Midbrain (tissue), 1 donor: ENCODE data around the gene CACNA1C.

ENCODE experiments used
- DNase-seq: peaks from one replicate; lab custom pipeline; 2025; lab: John Stamatoyannopoulos, UW

Gene CACNA1C

DNA sequence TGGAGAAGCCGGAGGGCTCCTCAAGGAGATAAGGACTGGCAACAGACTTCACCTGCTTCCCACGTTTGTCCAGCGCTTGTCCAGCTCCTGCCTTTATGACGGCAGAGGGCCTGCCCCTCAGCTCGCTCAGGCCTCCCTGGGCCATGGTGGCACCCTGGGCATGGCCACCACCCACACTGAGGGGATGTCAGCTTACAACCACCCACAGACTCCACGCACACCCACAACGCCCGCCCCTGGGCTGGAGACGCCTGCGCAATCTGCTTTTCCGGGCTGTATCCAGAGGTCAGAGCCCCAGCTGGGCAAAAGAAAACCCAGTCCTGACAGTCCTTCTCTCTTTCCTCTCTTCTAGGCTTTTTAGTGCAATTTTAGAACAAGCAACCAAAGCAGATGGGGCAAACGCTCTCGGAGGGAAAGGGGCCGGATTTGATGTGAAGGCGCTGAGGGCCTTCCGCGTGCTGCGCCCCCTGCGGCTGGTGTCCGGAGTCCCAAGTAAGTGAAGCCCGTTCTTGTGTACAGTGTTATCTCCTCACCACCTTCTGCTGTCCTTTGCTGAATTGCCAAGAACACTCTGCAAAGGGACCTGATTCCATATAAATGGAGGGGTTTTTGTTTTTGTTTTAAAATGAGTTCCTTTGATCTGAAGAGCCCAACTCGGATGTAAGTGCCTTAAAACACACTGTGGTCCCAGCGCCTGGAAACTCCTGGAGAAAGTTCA is 404.6 kb downstream of the CACNA1C start:
- no peak for DNase-seq

DNA sequence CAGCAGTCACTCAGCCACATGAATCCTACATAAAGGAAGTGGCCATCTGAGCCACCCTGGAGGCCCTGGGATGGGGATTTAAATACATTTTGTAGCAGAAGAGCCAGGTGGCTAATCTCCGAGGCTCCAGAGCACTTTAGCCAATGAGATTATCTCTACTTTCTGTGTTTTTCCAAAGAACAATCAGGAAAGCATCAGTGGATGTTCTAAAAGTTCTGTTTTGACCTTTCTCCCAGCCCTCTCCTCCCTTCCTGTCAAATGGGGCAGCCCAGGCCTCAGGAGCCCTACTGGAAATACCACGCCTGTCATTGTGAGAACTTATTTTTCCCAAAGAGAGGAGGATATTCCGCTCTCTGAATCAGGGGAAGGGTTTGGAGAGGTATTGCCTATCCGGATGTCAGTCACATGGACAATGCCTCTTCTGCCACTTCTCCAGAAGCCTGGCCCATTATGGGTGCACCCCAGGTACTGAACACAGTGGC is 405.2 kb downstream of the CACNA1C start:
- DNase-seq = no peak

DNA sequence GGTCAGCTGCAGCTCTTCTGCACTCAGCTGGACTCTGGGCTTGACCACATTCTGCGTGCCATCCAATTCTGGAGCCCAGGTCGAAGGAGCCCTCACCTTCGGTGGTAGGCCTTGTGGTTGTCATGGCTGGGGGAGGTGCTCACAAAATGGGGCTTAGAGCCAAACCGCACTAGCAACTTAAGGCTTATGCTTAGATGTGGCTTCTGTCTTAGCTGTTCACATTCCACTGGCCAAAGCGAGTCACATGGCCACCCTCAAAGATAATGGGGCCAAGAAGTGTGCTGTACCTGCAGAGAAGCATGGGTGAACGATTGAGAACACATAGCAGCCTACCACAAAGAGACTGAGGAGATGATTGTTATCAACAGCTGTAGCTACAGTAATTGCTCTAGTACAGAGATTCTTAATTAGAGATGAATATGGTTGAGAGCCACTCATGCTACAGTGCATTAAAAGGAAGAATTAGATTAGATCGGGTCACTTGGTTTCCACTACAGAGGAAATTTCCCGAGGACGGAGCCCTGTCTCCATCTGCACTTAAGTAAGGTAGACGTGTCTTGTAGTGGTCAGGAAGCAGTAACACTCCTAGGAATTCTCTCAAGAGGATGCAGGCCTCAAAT is 407.4 kb downstream of the CACNA1C start:
- DNase-seq = no peak

DNA sequence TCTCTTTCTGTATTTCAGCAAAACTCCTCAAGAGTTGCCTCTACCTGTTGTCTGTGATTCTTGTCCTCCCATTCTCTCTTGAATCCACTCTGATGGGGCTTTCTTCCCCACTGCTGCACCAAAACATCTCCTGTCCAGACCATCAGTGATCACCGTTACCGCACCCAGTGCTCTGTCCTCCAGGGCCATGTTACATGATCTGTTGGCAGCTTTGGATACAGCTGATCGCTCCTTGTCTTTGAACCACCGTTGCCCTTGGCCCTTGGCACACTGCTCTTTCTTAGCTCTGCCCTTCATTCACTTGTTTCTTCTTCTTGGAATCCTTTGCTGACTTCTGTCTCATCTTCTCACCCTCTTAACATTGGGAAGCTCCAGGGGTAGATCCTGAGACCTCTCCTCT is 408.3 kb downstream of the CACNA1C start:
- no peak for DNase-seq

DNA sequence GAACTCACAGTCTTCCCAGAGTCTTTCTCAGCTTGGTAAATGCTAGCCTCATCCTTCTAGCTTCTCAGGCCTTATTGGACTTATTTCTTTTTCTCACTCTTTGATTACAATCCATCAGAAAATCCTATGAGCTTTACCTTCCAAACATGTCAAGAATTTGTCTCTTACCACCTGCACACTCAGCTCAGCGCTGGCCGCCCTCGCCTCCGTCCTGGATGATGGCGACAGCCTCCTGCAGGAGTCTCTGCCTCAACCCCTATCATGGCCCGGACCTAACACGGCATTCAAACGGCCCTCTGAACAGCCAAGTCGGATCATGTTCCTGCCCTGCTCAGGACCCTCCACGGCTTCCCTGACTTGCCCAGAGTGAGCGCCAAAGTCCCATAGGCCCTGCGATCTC is 408.9 kb downstream of the CACNA1C start:
- no peak for DNase-seq

DNA sequence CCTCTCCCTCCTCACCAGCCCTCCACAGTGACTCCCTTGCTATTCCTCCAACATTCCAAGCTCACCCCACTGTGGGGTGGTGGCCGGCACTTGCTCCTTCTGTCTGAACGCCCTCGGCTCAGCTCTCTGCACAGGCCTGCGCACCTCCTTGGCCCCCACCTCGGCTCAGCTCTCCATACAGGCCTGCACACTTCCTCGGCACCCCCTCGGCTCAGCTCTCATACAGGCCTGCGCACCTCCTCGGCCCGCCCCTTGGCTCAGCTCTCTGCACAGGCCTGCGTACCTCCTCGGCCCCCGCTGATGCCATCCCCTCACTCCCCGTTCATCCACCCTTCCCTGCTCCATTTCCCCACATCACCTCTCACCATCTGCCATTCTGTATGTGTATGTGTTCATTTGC is 409.3 kb downstream of the CACNA1C start:
- DNase-seq = no peak

DNA sequence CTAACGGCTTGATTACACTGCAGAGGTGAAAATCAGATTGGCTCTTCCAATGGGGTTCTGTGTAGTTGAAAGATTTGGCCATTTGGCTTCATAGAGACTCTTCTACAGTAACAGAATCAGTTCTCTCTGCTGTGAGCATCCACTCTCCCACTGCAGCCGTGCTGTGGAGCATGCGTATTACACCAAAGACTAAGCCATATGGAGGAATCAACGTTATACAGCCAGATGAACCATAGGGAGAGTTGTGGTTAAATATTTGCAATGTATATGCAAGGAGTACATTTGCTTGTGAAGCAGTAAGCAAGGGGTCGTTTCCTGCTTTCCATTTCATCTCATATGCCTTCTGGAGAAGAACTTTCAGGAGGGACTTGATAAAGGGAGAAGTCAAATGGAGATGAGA is 410.9 kb downstream of the CACNA1C start:
- DNase-seq = no peak

DNA sequence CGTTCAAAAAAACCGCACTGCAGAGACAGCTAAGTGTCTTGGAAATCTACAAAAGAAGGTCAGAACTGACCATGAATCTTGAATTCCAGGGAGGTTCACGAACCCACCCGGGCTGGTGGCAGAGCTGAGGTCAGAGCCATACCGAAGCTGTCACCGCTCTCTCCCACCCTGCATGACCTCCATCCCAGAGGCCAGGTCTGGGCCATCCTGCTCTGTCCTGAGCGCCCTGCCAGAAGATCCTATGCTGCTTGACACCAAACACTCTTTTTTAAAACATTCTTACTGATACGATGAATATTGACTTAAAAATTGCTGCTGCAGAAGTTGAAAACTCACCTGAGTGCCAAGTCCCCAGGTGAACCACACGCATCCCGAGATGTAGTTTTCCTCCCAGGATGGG is 412.9 kb downstream of the CACNA1C start:
- DNase-seq = no peak

DNA sequence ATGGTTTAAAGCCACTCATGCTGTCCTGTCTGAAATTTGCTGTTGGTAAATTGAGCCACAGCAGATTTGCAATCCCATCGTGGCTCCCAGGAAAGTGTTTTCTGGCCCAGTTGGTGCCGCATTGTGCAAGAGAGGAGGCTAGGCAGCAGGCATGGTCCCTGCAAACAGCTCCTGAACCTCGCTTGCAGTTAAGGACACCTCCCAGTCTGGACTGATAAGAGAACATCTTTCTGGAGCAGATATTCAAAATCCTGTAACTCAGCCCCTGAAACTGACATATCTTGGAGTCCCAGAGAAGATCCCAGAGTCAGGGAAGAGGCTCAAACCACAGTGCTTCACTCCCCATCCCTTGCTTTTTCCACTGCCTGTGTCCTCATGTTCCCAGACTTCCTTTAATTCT is 413.4 kb downstream of the CACNA1C start:
- DNase-seq = no peak

DNA sequence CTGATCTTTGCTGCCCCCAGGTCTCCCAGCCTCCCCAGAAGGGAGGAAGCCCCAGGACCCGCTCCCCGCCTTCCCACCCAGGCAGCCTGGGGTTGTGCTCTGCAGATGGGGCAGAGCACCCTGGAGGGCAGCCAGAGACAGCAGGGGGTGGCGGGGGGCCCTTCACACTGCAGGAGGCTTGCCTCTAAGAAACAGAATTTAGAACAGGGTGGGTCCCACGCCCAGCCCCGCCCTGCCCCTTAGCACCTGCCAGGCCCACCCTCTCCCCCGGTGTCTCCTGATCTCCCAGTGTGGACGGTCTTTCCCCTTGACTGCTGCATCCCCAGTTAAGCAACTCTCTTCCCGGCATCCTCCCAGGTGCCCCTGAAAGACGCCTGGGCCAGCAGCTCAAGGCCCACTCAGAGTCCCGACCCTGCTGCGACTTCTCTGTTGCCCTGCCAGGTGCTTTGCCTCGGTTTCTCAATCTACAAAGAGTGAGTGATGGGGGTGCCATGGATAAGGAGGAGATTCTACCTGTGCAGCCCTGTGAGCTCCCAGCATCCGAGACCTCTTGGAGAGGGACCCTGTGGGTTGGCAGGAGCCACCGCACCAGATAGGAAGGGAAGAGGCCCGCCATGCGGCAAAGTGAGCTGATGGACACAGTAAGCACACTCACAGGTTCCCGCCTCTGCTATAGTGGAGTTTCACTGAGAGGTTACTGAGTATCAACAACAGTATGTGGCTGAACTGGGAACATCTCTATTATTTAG is 414.8 kb downstream of the CACNA1C start:
- no peak for DNase-seq

DNA sequence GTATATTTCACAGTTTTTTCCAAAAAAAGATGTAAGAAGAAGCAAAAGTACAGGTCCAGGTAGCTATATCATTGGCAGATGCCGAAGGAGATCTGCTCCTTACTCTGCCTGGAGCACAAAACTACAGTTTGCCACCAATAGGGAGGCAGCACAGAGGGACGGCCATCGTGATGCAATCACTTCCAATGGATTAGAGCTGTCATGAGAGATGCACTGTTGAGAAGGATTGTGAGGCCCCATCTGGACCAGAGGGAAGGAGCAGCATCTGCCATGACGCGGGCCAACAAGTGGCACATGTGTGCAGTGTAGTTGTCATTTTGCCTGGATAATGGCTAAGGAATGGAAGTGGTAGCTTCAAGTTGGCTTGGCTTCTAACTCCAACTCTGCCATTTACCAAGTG is 423.2 kb downstream of the CACNA1C start:
- DNase-seq = no peak

DNA sequence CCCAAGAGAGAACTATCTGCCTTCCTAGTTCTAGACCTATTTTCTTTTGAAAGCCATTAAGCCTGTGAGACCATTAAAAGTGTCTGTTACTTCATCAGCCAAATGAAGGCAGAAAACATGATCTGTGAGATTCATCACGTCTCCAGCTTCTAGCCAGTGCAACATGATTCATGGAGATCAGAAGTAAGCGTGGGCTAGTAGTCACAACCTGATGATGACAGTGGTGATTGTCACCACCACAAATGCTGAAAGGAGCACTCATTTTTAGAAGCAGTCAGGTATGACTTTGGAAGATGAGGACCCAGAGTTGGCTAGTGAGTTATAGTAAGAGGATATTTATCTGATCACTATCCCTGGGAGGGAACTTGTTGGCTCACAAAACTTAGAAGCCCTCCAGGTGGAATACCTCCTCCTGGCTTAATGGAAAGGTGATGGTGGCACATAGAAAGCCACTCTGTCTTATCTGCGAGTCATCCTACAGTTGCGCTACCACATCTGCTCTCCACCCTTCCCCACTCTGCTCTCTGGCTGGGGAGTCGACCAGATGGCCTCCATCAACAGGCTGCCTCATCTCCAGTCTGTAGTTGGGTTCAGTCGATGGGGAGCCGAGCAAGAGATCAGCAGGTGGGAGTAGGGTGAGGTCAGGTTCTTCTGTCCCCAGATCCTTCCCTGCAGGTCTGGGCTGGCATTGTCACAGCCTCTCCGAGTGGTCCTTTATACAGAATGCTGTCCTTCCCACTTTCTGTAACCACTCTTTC is 424.4 kb downstream of the CACNA1C start:
- no peak for DNase-seq

DNA sequence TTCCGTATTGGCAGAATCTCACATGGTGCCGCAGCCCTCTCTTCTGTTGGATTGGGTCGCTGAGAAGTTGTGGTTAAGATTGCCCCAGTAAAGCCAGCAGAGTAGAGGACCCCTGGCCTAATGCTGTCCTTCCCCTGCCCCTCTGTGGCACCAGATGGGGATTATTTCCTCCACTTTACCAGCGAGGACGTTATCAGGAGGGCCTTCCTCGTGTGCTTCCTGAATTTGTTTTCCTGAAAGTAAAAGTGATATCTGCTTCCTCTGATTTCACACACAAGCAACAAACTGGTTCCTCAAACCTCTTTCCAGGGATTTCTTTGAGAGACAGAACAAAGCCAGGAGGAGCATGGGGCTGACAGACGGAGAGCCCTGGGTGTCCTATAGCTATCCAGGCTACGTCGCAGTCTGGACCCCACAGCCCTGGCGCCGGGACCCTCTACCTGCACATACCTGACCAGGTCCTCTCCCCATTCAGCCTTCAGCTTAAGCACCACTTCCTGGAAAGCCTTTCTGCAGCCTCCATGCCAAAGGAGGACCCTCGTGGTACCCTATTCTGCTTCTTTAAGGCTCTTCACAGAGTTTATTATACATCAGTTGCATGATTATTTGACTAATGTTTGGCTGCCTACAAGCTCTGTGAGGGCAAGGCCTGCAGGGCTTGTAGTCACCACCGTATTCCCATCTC is 427.2 kb downstream of the CACNA1C start:
- DNase-seq = no peak

DNA sequence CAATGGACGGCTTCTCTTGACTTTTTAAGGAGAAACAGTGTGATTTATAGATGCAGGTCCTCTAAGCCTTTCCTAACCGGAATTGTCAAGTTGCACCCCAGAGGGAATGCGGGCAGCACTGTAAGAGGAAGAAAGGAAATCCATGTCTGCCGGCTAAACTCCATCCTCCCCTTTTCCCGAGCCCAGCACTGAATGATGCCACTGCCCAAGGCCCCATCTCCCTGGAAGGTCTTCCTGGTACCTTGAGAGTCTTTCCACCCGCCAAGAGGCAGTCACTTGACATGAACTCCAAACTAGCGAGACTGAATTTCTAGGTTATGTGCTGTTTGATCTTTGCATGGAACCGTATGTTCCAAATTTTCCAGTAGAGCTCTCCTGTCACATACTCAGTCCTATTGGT is 428.6 kb downstream of the CACNA1C start:
- DNase-seq = no peak

DNA sequence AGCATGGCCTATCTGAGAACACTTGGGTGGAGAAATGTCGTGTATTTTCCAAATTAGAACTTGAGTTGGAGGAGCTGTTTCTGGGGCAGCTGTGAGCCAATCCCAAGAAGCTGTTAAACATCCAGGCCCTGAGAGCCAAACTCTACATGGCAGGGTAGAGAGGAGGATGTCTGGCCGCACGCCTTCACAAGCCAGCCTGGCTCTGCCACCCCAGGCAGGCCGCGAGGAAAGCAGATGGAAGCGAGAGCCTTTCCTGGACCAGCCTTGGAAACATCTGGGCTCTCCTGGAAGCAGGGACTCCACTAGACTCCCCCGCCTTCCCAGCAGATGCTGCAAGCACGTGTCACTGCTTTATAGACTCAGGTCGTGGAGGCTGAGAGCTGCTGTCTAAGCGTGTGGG is 429.2 kb downstream of the CACNA1C start:
- no peak for DNase-seq

DNA sequence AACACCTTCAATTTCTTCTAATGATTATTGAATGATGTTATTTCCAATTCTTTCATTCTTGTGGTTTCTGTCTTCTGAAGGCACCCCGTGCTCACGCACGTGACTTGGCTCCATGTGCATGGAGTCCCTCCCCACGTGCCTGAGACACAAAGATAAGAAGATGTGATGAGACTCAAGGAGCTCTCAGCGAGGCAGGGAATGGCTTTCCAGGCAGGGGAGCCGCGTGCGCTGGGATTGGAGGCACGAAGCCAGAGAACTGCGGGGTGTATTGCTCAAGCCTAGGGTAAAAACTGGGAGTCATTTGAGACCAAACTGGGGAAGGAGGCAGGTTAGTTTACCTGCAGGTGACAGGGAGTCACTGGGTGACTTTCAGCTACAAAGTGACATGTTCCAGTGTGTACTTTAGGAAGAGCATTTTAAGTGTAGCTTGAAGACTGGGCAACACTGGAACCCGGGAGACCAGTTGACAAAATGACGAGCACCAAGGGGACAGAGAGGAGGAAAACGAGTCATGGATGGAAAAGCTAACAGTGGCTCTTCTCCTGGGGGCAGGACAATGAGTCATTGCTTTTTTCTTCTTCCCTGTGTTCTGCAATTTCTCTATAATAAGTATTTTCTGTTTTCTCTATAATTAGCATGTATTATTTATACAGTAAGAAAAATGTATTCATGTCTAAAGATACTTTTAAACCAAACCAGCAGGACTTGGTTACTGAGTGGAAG is 430.3 kb downstream of the CACNA1C start:
- no peak for DNase-seq

DNA sequence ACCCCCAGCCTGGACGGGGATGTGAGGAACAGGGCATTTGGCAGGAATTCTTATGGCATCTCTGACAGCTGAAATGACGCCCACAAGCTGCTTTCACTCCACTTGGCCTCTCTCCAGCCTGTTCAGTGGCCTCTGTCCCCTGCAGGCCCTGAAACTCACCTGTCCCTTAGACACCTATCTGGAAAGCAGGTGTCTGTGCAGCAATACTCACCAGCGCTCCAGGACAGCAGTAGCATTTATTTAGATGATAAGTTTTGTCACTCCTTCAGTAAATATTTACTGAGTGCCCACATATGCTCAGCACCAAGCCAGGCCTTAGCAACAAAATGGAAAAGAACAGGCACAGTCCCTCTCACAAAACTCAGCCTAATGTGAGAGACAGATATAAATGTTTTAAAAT is 430.9 kb downstream of the CACNA1C start:
- DNase-seq = no peak

DNA sequence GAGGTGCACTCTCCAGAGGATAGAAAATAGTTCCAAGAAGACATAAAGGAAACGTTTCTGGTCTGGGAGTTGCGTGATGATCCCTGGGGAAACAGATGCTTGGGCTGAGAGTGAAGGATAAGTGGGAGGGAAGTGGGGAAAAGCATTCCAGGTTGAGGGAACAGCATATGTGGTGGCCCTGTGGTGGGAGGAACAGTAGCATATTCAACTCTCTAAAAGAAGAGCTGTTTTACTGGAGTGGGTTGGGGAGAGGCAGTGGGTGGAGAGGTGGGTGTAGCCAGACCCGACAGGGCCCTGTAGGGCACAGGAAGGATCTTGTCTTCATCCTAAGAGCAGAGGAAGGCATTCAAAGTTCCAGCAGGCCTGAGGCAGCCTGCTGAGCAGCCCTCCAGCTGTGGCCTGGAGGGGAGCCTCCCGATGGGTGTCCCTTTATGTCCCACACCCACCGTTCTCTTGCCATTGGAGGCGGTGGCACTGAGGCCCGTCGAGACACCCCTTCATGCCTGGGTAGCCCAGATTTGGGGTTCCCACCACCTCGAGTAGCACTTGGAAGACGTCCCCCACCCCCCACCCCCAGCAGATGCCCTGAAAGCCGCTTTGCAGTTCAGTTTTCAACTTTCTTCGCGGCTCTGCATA is 431.5 kb downstream of the CACNA1C start:
- no peak for DNase-seq

DNA sequence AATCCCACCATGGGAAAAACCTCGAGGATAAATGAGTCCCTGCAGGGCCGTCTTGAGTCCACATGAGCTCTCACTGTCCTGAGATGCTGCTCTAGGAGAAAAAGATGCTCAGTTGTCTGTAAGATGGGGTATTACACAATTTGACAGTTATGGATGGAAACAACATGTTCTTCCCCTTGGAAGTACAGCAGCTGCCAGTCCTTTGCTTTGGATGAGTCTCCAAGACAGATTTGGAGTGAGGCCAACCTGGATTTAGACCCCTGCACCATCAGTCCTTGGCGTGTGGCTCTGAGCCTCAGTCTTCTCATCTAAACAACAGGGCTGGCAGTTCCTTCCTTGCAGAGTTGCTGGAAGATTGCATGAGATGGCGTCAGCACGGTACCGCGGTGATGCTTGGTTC is 432.9 kb downstream of the CACNA1C start:
- DNase-seq = no peak

DNA sequence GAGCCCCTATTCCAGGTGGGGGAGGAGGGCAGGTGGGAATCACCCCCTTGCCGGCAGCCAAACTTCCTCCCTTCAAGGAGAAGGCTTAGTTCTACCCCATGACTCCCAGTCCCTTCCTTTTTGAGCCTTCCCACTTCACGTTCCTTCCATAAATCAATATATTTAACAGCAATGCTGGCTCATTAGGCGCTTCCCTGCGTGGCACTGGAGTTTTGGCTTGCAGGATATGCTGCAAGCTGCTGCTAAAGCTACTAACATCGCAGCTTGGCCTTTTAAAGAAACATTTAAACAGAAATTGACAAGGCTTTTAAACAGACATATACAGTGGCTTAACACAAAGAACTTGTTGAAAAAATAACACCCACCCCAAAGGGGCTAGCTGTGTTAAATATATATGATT is 434.0 kb downstream of the CACNA1C start:
- DNase-seq = no peak

DNA sequence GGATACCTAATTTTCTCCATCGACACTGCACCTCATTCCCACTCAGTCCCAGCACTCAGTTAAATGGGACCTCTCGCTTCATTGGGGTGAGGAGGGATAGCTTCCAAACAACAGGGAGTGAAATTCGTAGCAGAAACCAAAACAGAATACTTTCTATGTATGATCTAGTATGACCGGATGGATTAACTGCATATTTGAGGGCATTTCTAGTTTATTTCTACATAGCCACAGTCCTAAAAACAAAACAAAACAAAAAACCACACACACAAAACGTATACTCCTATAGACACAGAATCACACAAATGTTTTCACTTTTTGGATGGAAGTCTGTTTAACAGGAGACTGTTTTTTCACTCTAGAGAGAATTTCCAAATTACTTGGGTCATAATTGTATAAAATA is 434.5 kb downstream of the CACNA1C start:
- no peak for DNase-seq
